Measurements from ENCODE around the gene CELA1. TPM values are rescaled to one million over a fixed set of nuclear protein-coding genes. Genes with fewer than 3 reads are reported as not detected.

Gene CELA1
- total and polyA plus RNA-seq, 2 of the 13 experiments (the other 11 are each of a cell fraction or from before 2014, with no cell fraction given) = not detected

DNA sequence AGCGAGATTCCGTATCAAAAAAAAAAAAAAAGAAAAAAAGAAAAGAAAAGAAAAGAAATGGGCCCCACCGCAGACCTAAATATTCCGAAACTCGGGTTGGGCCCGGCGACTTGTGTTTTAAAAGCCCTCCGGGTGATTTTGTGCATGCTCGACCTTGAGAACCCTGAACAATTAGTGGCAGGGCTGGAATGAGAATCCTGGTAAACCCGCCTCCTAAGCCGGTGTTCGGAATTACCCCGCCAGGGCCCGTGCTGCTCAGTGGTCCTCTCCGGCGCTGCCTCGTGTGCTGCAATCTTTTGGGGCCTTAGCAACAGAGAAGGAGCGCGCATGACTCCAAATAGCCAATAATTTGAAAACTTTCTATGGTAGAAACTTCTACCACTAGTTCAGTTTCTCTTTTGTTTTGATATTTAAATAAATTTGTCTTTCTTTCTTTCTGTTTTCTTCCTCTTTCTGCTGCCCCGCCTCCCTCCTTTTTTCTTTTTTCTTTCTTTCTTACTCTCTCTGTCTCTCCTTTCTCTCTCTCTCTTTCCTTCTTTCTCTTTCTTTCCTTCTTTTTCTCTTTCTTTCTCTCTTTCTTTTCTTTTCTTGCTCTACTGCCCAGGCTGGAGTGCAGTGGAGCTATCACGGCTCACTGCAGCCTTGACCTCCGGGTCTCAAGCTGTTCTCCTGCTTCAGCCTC is 46.2 kb upstream of the CELA1 start (continued):
- TF ChIP-seq, protein P1, sequence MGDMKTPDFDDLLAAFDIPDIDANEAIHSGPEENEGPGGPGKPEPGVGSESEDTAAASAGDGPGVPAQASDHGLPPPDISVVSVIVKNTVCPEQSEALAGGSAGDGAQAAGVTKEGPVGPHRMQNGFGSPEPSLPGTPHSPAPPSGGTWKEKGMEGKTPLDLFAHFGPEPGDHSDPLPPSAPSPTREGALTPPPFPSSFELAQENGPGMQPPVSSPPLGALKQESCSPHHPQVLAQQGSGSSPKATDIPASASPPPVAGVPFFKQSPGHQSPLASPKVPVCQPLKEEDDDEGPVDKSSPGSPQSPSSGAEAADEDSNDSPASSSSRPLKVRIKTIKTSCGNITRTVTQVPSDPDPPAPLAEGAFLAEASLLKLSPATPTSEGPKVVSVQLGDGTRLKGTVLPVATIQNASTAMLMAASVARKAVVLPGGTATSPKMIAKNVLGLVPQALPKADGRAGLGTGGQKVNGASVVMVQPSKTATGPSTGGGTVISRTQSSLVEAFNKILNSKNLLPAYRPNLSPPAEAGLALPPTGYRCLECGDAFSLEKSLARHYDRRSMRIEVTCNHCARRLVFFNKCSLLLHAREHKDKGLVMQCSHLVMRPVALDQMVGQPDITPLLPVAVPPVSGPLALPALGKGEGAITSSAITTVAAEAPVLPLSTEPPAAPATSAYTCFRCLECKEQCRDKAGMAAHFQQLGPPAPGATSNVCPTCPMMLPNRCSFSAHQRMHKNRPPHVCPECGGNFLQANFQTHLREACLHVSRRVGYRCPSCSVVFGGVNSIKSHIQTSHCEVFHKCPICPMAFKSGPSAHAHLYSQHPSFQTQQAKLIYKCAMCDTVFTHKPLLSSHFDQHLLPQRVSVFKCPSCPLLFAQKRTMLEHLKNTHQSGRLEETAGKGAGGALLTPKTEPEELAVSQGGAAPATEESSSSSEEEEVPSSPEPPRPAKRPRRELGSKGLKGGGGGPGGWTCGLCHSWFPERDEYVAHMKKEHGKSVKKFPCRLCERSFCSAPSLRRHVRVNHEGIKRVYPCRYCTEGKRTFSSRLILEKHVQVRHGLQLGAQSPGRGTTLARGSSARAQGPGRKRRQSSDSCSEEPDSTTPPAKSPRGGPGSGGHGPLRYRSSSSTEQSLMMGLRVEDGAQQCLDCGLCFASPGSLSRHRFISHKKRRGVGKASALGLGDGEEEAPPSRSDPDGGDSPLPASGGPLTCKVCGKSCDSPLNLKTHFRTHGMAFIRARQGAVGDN (CRISPR knock-in tag; IDR thresholded peaks at IDR 0.05) = no peak
- TF ChIP-seq REL (CRISPR knock-in tag; conservative IDR thresholded peaks at IDR 0.05) (no peak), ZNF543 (CRISPR knock-in tag; IDR thresholded peaks at IDR 0.05) (no peak), ZNF607 (CRISPR knock-in tag; IDR thresholded peaks at IDR 0.05; ENCODE audit: borderline replicate concordance) (no peak)

DNA sequence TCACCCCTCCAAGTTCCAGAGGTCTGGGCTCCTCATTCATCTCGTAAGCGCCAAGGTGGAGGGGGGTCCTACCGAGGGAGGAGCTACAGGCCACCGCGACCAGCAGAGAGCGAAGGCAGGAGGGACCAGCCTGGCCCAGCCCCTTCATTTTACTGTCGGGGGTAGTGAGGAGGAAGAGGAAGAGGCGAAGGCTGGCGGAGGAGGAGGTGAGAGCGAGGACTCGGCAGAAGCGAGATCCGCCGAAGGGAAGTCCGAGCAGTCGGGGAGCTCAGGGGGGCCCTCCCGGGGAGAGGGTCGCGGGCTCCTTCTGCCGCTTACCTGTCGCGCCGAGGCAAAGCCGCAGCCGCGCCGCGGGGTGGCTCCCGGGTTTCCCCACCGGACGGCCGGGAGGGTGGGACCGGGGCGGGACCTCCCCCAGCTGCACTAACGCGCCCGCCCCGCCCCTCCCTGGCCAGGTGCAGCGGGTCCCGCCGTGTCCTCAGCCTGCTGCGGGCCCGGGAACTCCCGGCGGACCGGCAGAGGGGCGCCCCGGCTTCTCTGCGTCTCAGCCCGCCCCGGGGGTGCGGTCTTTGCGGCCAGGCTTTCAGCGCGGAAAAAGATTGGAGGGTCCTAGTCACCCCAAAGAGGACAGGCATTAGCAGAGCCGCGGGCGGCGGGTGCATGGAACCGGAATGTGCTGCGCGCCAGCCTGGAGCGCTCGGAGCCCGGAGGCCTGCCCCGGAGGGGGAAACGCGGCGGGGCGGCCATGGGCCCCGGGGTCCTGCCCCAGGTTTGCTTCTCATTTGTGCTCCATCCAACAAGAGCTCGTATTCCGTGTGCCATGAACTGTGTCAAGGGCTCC is 45.0 kb upstream of the CELA1 start, which contains the start of gene GALNT6:
GALNT6 (minus strand) TSS at position 124 of the 841 bp plus-strand sequence. CDS start 11,625 bp downstream, outside the sequence.
- DNase-seq (ENCODE audit: low spot score) (no peak), FAIRE-seq (no peak), ATAC-seq (peak; percentile 75)
- H3K27ac ChIP-seq (ENCODE audit: extremely low read length, insufficient read depth, low read length) = no peak within 1 kb of the TSS
- peak within 1 kb of the TSS; percentile 89 for H3K4me2 ChIP-seq (ENCODE audit: low read depth, low read length)
- in situ Hi-C loops (cut with HindIII; ENCODE audit: extremely low pct_ligation_motif_present, low pct_unique_long_range_greater_than_20kb) (no loop called here), intact Hi-C loops (cut with micrococcal nuclease; ENCODE audit: unreplicated experiment) (no loop called here)
- POLR2A ChIA-PET = no interaction called here
- no TSS peak for BruUV-seq (replicated peaks)
- H3K9me3 ChIP-seq (ENCODE audit: low read length) = no peaks in the 10 kb centered on the region
- CTCF ChIA-PET (ENCODE audit: low intra/inter-chr PET ratio, low total read pairs) = no interaction called here
- peak within 1 kb of the TSS; percentile 34; the same call in 1 of the 2 replicates for H3K9ac ChIP-seq (ENCODE audit: insufficient read depth, low read depth, low read length)
- peak within 1 kb of the TSS; percentile 1 for H2AFZ ChIP-seq (ENCODE audit: low read length)
- H4K20me1 ChIP-seq (ENCODE audit: insufficient read depth, low read length) = no peaks in the 10 kb centered on the region
- peaks cover 8% of the 10 kb centered on the region; the same call in 1 of the 2 replicates for H3K4me1 ChIP-seq (ENCODE audit: insufficient read depth, low read length)
- H3K4me3 ChIP-seq (replicated peaks in 1 of 3; ENCODE audit: insufficient read depth in 1 of 3, low read depth in 2 of 3, low read length in 3 of 3) = peak within 1 kb of the TSS; percentile 42 to 70 (median 61)
- peaks cover 5 to 26% of the 10 kb centered on the region in 2 experiments; a peak in 3 of 5 replicates for H3K27me3 ChIP-seq (ENCODE audit: control insufficient read depth in 1 of 2, insufficient read depth in 2 of 2, low read length in 2 of 2)
- H3K36me3 ChIP-seq (replicated peaks in 1 of 2; ENCODE audit: control insufficient read depth in 1 of 2, insufficient read depth in 2 of 2, low read length in 2 of 2) = no peaks in the 10 kb centered on the region
- H3K79me2 ChIP-seq (ENCODE audit: insufficient read depth, low read length) = no peaks in the 10 kb centered on the region
- WGBS (ENCODE audit: low lambda C conversion rate) = 8% methylated on average over 13 of the region's 73 CpGs
- TF ChIP-seq ZNF777 (CRISPR knock-in tag; IDR thresholded peaks at IDR 0.05) = peak; percentile 84
- TF ChIP-seq ZNF709 (CRISPR knock-in tag; IDR thresholded peaks at IDR 0.05) = no peak
- TF ChIP-seq, protein P2, sequence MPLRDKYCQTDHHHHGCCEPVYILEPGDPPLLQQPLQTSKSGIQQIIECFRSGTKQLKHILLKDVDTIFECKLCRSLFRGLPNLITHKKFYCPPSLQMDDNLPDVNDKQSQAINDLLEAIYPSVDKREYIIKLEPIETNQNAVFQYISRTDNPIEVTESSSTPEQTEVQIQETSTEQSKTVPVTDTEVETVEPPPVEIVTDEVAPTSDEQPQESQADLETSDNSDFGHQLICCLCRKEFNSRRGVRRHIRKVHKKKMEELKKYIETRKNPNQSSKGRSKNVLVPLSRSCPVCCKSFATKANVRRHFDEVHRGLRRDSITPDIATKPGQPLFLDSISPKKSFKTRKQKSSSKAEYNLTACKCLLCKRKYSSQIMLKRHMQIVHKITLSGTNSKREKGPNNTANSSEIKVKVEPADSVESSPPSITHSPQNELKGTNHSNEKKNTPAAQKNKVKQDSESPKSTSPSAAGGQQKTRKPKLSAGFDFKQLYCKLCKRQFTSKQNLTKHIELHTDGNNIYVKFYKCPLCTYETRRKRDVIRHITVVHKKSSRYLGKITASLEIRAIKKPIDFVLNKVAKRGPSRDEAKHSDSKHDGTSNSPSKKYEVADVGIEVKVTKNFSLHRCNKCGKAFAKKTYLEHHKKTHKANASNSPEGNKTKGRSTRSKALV (CRISPR knock-in tag; IDR thresholded peaks at IDR 0.05) = 0 out of 2 replicates have a peak, but pooled peaks have one; percentile 34
- TF ChIP-seq EZH2 (conservative IDR thresholded peaks at IDR 0.05; ENCODE audit: low read depth, low read length) = 0 out of 2 replicates have a peak, but pooled peaks have one; percentile 37
- TF ChIP-seq ZNF17 (CRISPR knock-in tag; IDR thresholded peaks at IDR 0.05) = no peak
- TF ChIP-seq SRY (CRISPR knock-in tag; IDR thresholded peaks at IDR 0.05) = no peak
- 0 out of 2 replicates have a peak, but pooled peaks have one; percentile 14 for TF ChIP-seq ZFY (CRISPR knock-in tag; IDR thresholded peaks at IDR 0.05)
- TF ChIP-seq, protein P3, sequence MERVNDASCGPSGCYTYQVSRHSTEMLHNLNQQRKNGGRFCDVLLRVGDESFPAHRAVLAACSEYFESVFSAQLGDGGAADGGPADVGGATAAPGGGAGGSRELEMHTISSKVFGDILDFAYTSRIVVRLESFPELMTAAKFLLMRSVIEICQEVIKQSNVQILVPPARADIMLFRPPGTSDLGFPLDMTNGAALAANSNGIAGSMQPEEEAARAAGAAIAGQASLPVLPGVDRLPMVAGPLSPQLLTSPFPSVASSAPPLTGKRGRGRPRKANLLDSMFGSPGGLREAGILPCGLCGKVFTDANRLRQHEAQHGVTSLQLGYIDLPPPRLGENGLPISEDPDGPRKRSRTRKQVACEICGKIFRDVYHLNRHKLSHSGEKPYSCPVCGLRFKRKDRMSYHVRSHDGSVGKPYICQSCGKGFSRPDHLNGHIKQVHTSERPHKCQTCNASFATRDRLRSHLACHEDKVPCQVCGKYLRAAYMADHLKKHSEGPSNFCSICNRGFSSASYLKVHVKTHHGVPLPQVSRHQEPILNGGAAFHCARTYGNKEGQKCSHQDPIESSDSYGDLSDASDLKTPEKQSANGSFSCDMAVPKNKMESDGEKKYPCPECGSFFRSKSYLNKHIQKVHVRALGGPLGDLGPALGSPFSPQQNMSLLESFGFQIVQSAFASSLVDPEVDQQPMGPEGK (CRISPR knock-in tag; IDR thresholded peaks at IDR 0.05) = 0 out of 2 replicates have a peak, but pooled peaks have one; percentile 23
- TF ChIP-seq ZNF24 (IDR thresholded peaks at IDR 0.05) = no peak

All from HepG2 (cell line).